ENCODE measurements around the gene DDX52. TPM values are rescaled to one million over a fixed set of nuclear protein-coding genes. Genes with fewer than 3 reads are reported as not detected.

DDX52 gene
- total and polyA plus RNA-seq, 2 of the 13 experiments (the other 11 are each of a cell fraction or from before 2014, with no cell fraction given): 8.9 to 36.1 TPM

GRCh38 chr17:37562016-37562745, 81.1 kb downstream of the DDX52 start:
- ChIA-PET POLR2A (no interaction called here), CTCF (ENCODE audit: low intra/inter-chr PET ratio, low total read pairs) (no interaction called here)
- Histone ChIP-seq H3K4me2 (ENCODE audit: low read depth, low read length) (no peak overlapping the region), H3K27ac (ENCODE audit: extremely low read length, insufficient read depth, low read length) (no peak overlapping the region), H3K9ac (ENCODE audit: insufficient read depth, low read depth, low read length) (no peak overlapping the region), H3K9me3 (ENCODE audit: low read length) (no peaks in the 10 kb centered on the region), H3K36me3 (replicated peaks in 1 of 2; ENCODE audit: control insufficient read depth in 1 of 2, insufficient read depth in 2 of 2, low read length in 2 of 2) (peaks cover 4 to 47% of the 10 kb centered on the region in 2 experiments), H3K27me3 (ENCODE audit: control insufficient read depth in 1 of 2, insufficient read depth in 2 of 2, low read length in 2 of 2) (no peaks in the 10 kb centered on the region), H4K20me1 (ENCODE audit: insufficient read depth, low read length) (no peaks in the 10 kb centered on the region; the same call in 1 of the 2 replicates), H3K4me3 (replicated peaks in 1 of 3; ENCODE audit: insufficient read depth in 1 of 3, low read depth in 2 of 3, low read length in 3 of 3) (no peak overlapping the region), H2AFZ (ENCODE audit: low read length) (no peak overlapping the region), H3K4me1 (ENCODE audit: insufficient read depth, low read length) (no peaks in the 10 kb centered on the region), H3K79me2 (ENCODE audit: insufficient read depth, low read length) (no peaks in the 10 kb centered on the region)
- in situ Hi-C loops (cut with HindIII; ENCODE audit: extremely low pct_ligation_motif_present, low pct_unique_long_range_greater_than_20kb) (no loop called here), intact Hi-C loops (cut with micrococcal nuclease; ENCODE audit: unreplicated experiment) (no loop called here)
- ATAC-seq (no peak), FAIRE-seq (no peak), DNase-seq (ENCODE audit: low spot score) (no peak)
- no TSS peak for BruUV-seq (replicated peaks)
- WGBS (ENCODE audit: low lambda C conversion rate): 94% methylated on average over 5 of the region's 5 CpGs
- TF ChIP-seq ZBTB42 (CRISPR knock-in tag; IDR thresholded peaks at IDR 0.05) (no peak), MZF1 (CRISPR knock-in tag; IDR thresholded peaks at IDR 0.05; ENCODE audit: borderline replicate concordance) (no peak), ZBTB44 (CRISPR knock-in tag; IDR thresholded peaks at IDR 0.05) (no peak), GPN1 (CRISPR knock-in tag; IDR thresholded peaks at IDR 0.05; ENCODE audit: borderline replicate concordance) (no peak), PAX8 (CRISPR knock-in tag; IDR thresholded peaks at IDR 0.05; ENCODE audit: borderline replicate concordance) (no peak), HDAC2 (CRISPR knock-in tag; IDR thresholded peaks at IDR 0.05) (no peak), GLMP (CRISPR knock-in tag; IDR thresholded peaks at IDR 0.05; ENCODE audit: borderline replicate concordance) (no peak), BHLHE40 (IDR thresholded peaks at IDR 0.05; ENCODE audit: low read length) (no peak), ZNF33B (CRISPR knock-in tag; IDR thresholded peaks at IDR 0.05) (no peak), FIP1L1 (IDR thresholded peaks at IDR 0.05; ENCODE audit: borderline replicate concordance, insufficient read depth, low read depth, low read length) (no peak), IRF1 (CRISPR knock-in tag; IDR thresholded peaks at IDR 0.05; ENCODE audit: low read depth) (no peak), ZNF629 (CRISPR knock-in tag; conservative IDR thresholded peaks at IDR 0.05) (no peak), ZEB1 (IDR thresholded peaks at IDR 0.05; ENCODE audit: insufficient replicate concordance, low read depth) (no peak), SOX6 (IDR thresholded peaks at IDR 0.05) (no peak), SOX6 (CRISPR knock-in tag; IDR thresholded peaks at IDR 0.05) (no peak), ZNF431 (CRISPR knock-in tag; IDR thresholded peaks at IDR 0.05; ENCODE audit: borderline replicate concordance, low read depth) (no peak), PAXIP1 (CRISPR knock-in tag; conservative IDR thresholded peaks at IDR 0.05) (no peak)

Data from HepG2 (cell line).